Measurements from ENCODE around the gene ADD1.

DNA sequence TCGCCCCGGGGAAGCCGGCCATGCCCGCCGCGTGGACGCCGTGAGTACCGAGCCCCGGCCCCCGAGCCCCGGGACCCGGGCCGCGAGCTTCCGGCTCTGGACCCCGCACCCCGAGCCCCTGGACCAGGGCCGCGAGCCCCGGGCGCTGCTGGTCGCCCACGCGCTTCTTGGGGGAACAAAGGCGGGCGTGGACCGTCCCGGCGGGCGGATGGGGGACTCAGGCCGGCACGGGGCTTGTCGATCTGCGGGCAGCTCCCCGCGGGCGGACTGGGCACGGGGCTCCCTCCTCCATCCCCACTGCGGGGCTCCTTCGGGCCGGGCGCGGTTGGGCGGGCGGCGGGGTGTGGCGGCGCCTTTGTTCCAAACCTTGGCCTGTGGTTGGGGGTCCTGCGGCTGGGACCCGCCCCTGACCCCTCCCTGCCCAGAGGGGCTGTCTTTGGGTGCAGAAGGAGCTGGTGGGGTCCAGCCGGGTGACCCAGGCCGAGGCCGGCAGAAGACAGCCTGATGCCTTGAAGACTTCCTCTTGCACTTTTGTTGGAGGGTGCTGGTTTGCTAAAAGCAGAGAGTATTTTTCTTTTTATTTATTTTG is 25.2 kb upstream of the ADD1 start:
- TF ChIP-seq, protein P1, sequence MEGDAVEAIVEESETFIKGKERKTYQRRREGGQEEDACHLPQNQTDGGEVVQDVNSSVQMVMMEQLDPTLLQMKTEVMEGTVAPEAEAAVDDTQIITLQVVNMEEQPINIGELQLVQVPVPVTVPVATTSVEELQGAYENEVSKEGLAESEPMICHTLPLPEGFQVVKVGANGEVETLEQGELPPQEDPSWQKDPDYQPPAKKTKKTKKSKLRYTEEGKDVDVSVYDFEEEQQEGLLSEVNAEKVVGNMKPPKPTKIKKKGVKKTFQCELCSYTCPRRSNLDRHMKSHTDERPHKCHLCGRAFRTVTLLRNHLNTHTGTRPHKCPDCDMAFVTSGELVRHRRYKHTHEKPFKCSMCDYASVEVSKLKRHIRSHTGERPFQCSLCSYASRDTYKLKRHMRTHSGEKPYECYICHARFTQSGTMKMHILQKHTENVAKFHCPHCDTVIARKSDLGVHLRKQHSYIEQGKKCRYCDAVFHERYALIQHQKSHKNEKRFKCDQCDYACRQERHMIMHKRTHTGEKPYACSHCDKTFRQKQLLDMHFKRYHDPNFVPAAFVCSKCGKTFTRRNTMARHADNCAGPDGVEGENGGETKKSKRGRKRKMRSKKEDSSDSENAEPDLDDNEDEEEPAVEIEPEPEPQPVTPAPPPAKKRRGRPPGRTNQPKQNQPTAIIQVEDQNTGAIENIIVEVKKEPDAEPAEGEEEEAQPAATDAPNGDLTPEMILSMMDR (IDR thresholded peaks at IDR 0.05; ENCODE audit: low read depth, low read length, poor library complexity, severe bottlenecking): no peak
- TF ChIP-seq EZH2phosphoT487 (IDR thresholded peaks at IDR 0.05; ENCODE audit: borderline replicate concordance, low read length): peak; percentile 80; the same call in 1 of the 2 replicates

Measured in DOHH2 (cell line).